KG1 (cell line): ENCODE measurements around the gene WNT2B.

Experiments
- DNase-seq: peaks from one replicate; lab custom pipeline; 2025; lab: John Stamatoyannopoulos, UW

The WNT2B gene

DNA sequence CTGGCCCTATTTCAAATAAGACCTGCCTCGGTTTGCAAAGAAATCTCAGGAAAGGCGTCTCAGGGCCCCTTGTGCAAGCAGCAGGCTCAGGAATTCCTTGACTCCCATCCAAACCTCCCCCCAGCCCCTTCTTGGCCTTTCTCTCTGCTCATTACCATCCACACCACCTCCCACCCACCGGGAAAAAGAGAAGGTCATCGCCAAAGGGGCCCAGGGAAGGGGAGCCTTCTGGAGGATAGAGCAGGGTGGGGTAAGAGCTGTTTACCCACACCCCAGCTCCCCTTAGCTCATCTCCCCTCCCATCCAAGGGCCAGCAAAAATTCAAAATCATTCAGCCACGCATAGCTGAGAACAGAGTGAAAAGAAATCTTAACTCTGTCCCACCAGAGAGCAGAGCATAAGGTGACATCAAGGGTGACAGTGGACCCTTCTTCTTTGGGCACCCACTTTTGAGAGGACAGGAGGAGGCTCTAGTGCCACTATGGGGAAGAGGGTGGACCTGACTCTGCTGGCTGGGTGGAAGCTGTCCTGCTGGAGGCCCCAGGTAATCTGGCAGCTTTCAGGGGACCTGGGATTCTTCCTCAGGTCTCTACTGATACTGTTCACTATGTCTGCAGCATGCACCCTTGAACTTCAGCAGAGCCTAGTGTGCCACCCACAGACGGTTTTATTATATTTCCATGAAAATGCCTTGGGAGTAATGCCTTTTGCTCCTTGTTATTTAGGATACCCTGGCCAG lies 3.9 kb upstream of the WNT2B start:
- DNase-seq: no peak

DNA sequence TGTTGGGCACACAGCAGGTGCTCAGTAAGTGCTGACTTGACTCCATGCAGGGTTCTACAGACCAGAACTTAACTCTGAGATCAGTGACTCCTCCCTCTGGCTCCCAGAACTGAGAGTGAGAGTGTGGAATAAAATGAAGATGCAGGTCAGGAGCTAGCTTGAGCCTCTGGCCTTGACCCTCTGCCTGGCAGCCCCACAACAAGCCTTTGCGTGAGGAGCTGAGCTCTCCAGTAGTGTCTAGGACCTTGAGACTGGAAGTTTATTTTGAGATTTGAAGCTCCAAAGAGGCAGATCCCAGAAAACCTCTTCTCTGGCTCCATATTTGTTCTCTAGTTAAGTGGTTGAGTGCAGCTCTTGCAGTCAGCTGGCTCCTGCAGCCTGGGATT lies 3.4 kb upstream of the WNT2B start:
- no peak for DNase-seq

DNA sequence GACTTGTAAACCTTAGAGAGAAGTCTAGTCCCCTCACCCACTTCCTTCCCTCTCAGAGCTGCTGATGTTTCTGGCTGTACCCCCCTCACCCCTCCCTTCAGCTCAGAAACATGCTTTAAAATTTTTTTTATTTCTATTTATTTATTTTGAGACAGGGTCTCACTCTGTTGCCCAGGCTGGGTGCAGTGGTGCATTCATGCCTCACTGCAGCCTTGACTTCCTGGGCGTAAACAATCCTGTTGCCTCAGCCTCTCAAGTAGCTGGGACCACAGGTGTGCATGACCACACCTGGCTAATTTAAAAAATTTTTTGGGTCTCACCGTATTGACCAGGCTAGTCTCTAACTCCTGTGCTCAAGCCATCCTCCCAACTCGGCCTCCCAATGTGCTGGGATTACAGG lies 2.9 kb upstream of the WNT2B start:
- DNase-seq: no peak

DNA sequence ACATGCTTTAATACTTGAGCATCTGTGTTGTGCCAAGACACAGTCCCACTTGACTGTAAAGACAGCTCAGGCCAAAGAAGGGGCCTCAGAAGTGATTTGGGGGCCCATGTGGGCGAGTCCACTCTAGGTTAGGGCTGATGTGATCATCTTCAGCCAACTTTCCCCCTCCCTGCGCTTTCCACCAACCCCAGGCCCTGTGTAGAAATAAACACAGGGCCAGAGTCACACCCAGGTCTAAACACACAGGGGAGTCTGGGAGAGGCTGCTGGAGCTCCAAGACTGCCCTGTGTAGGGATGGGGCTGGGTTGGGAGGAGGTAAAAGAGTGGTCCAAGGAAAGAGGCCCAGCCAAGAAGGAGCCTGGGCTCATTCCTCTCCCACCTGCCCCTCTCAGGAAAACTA lies 2.5 kb upstream of the WNT2B start:
- DNase-seq: no peak

DNA sequence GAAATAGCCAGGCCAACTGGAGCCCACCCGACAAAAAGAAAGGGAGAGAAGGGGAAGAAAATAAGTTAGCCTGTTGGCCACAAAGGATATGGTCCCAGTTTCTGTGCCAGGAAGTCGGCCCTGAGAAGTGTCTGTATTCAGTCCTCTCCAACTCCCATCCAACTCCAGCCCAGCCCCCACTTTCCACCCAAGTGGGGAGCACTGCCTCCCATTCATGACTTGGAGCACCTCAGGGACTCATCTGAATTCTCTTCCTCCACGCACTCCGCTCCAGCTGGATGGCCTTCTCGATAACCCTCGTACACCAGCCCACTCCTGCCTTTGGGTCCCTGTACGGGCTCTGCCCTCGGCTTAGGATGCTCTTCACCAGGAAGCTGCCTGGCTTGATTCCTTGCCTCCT lies 2.0 kb upstream of the WNT2B start:
- DNase-seq: no peak

DNA sequence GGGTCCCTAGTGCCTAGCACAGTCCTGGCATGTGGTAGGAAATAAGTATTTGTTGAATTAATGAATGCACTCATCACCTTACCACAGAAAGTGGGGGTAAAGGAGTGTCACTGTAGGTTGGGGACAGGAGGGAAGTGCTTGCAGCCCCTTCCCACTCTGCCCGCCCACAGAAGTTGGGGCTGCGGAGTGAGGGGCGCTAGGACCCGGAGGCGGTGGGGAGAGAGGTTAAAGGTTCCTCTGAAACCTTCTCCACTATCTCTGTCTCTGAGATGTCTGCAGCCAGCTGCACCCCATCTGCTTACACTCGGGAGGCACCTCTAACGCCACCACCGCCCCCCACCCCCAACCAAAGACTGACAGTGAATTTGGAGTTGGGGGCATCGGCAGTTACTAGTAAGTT lies 1.4 kb upstream of the WNT2B start:
- no peak for DNase-seq

DNA sequence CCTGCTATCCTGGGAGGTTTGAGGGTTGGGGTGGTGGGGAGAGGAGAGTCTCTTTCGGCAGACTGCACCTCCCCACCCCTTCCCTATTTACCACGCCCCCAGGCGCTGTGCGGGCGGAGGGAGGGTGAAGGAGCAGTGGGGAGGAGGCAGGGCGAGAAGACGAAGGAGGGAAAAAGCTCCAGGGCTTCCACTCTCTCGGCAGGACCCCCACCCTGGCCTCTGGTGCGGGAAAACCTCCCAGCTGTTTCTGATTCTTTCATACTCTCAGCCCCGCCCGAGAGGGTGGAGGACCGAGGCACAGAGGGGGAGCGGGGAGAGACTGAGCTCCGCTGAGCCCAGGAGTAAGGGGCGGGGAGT lies 866 bp upstream of the WNT2B start:
- no peak for DNase-seq

DNA sequence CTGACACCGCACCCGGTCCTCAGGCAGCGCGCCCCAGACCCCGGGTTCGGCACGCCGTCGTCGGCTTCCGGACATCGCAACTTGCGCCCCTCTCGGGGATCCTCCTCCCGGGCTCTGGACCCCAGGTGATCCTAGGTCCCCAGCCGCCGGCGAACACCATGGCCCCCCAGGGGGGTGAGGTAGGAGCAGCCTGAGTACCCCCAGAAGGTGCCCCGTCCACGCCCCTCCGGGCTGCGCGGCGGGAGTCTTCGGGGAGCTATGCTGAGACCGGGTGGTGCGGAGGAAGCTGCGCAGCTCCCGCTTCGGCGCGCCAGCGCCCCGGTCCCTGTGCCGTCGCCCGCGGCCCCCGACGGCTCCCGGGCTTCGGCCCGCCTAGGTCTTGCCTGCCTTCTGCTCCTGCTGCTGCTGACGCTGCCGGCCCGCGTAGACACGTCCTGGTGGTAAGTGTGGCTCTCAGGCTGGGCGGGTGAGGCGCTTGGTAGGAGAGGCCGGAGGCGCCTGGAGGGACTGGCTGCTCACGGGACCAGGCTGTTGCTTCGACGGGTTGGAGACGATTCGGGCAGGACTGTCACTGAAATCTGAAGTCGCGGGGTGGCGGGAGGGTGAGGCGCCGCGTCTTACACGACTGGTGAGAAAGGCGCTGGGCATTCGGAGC lies 367 bp downstream of the WNT2B start:
- DNase-seq: no peak

DNA sequence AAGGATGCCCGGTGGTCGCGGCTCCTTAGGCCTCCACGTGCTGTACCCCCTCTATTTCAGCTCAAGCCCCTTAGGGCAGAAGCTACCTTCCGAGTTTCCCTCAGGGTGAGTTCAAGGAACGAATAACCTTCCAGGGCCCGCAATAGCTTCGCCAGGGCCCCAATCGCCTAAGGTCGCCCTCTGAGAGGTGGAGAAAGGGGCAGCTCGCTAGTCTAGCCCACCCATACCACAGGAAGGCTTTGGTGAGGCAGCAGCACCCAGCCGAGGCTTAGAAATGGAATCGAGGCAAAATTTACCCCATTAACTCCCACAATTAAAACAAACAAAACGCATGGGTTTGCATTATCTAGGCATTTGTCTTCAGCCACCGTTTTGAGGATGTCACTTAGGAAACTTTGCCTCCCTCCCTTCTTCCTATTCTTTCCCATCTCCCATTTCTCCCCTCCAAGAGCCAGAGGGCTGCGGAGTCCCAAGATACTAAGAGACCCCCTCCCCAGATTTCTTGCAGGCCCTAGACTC lies 954 bp downstream of the WNT2B start:
- no peak for DNase-seq

DNA sequence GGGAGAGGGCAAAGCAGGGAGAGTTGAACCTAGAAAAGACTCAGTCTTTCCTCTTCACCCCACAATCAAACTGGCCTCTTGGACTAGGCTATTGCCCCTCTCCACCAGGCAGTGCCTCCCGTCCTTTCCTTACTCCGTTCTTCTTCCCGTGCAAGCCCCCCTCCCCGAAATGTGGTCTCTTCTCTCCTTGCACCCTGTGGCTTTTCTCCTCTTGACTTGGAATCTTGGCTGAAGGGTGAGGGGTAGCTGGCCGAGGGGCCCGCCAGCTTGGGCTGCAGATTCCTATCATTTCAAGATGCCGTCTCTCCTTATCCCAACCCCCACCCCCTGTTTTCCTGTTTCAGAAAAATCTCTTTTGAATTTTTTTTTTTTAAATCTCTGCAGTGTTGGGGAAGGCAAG lies 1.6 kb downstream of the WNT2B start:
- DNase-seq: no peak

DNA sequence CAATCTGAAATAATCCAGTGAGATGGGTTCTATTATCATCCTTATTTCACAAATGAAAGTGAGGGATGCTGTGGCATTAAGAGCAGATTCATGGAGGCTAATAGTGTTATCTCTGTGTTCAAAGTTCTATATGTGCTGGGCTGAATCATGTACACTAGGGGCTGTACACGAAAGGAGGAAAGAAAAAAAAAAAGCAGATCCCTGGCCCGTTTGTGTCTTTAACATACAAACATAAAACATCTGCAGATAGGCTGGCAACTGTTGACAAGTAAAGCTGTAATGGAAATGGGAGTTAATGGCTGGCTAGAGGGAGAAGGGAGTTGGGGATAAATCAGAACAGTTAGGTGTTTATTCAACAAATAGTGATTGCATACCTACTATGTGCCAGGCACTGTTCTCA lies 3.1 kb downstream of the WNT2B start:
- DNase-seq: no peak

DNA sequence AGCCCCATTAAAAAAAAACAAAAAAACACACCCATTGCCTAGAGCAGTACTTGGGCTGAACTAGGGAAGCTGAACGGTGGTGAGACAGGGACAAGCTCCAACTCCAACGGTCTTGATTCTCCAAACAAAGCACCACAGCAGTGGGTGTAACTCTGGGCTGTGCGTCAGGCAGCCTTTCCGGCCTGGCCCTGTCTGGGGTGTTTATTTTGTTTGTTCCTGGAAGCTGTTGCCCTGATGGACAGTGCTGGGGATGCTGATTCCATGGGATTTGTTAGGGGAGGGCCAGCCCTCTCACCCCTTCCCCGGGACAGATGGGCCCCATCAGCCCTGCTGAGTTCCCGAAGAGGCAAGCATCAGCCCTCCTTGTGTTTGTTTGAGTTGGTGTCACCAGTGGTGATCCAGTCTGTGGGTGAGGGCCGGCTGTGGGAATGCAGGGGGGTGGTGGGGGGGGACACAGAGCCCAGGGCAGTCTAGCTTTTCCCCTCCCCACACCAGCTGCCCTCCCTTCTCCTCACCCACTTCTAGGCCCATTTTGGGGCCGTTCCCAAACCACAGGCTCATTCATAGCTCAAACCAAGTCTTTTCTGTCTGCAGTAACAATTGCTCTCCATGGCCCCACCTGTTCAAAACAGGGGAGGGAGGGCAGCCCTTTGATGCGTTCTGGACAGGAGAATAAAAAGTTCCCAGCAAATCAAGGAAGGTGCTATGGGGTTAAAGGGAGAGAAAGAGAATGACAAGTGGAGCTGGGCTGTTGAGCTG lies 4.5 kb downstream of the WNT2B start:
- DNase-seq: no peak

DNA sequence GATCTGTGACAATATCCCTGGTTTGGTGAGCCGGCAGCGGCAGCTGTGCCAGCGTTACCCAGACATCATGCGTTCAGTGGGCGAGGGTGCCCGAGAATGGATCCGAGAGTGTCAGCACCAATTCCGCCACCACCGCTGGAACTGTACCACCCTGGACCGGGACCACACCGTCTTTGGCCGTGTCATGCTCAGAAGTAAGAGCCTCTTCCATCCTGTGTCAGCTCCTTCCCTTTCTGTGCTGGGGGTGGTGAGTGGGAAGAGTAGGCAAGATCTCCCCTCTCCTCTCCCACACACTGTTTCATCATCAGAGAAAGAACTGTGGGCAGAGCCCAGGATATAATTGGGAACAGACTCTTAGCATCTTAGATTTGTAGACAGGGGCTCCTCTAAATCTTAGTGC lies 6.1 kb downstream of the WNT2B start:
- DNase-seq: no peak

DNA sequence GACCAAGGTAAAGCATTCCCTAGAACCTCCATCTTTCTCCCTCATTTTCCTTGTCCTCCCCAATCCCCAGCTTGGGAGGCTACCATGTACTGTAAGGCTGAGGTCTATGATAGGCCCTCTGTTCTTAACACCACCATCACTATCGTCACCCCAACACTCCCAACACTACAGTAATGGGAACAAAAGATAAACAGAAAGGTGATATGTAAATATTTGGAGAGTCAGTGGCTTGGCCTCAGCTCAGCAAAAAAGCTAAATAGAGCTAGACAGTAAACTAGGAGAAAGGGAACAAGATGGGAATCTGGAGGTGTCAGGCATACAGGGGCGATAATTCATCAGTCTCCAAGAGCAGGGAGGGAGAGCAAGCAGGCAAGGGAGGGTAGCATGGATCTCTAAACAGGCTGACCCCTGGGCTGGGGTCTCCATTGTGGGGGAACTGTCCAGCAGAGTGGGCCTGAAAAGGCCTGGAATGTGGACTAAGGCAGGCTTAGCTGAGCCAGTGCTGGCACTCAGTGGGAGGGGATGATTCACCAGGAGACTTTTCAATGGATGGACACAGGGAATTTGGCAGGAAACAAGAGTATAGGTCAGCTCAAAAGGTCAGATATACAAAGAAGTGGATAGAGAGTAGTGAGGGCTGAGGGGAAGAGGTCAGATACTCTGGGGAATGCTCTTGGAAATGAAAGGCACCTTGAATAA lies 6.7 kb downstream of the WNT2B start:
- no peak for DNase-seq

DNA sequence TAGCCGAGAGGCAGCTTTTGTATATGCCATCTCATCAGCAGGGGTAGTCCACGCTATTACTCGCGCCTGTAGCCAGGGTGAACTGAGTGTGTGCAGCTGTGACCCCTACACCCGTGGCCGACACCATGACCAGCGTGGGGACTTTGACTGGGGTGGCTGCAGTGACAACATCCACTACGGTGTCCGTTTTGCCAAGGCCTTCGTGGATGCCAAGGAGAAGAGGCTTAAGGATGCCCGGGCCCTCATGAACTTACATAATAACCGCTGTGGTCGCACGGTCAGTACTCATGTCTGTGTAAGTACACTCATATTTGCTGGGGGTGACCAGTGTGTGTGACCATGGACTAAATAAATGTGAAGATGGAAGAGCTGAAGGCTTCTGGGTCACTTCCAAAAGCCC lies 7.4 kb downstream of the WNT2B start:
- DNase-seq: no peak

DNA sequence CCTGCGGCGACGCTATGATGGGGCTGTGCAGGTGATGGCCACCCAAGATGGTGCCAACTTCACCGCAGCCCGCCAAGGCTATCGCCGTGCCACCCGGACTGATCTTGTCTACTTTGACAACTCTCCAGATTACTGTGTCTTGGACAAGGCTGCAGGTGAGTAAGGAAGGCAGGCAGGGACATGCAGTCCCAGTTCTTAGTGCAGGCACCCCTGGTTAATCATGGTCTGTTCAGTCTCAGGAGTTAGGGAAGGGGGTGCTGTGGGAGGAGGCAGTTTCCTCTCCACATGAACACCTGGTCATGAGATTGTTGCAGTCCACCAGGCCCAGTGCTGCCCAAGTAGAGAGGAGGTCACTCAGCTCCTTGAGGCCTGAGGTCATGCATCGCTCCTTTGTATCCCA lies 8.5 kb downstream of the WNT2B start:
- no peak for DNase-seq

DNA sequence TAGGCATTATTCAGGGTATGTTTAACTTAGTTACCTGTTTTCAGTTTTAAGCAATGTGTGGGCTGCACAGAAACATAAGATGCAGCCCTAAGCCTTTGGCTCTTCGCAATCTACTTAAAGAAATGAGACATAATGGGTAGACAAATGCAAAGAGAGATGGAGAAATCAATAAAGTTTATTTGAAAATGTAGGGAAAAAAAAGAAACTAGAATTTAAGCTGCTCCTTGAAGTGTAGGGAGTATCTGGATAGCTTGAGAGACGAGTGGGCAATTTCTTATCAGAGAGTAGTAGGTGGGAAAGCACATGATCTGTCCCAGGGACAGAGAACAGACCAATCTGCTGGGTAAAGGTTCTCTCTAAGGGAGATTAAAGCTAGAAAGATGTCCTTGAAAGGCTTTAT lies 8.9 kb downstream of the WNT2B start:
- no peak for DNase-seq

DNA sequence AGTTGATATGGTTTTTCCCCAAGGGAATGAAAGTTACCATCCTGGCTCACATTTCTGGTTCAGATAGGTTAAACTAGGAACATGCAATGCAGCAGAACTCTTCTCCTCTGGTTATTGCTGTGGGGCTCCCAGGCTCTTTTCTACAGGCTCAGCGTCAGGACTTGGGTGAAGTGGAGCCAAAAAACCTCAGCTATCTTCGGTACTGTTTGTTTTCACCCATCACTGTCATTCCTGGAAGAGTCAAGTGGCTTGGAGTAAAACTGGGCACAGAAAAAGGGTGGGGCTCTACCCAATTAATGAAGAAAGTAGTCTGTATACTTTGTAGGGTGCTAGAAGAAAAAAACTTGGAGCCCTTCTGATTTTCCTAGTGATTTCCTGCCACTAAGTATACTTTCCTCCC lies 9.4 kb downstream of the WNT2B start:
- no peak for DNase-seq

DNA sequence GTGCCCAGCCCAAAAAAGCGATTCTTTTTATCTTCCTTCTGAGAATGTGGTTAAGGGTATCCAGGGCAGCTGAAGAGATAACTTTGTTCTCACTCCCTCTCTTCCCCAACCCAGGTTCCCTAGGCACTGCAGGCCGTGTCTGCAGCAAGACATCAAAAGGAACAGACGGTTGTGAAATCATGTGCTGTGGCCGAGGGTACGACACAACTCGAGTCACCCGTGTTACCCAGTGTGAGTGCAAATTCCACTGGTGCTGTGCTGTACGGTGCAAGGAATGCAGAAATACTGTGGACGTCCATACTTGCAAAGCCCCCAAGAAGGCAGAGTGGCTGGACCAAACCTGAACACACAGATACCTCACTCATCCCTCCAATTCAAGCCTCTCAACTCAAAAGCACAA lies 11.4 kb downstream of the WNT2B start:
- DNase-seq: no peak

DNA sequence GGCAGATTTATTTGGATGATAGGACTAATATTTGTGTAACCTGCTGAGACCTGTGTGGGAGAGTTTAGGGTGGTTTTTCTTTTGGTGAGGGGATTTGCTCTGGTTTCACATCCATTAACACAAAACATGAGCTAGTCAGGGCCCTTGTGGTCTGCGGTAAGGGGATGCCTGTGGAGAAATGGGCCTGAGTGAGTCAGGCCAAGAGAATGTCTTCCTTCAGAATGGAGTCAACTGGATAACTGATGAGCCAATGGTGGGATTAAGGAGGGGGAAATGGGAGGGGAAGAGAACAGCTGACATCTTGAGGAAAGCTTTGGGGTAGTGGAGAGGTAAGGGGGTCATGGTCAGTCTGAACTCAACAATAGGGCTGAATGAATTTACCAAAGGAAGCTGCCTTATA lies 13.9 kb downstream of the WNT2B start:
- DNase-seq: no peak

DNA sequence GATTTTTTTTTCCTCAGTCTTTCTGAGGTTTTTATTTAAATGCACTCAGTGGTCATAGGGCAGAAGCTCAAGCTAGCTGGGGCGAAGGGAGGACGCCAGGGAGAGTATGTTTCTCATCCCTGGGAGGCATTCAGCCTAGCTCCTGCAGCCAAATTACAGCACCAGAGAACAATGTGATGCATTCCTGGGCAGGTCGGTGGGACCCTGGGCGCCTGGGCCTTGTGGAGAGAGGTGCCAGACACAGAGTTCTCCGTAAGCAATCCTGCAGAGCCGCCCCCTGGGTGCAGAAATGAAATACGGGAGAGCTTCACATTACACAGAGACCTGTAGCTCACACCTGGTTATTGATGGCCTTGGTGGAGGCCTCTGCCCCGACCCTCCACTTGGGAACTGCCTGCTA lies 15.5 kb downstream of the WNT2B start:
- no peak for DNase-seq

DNA sequence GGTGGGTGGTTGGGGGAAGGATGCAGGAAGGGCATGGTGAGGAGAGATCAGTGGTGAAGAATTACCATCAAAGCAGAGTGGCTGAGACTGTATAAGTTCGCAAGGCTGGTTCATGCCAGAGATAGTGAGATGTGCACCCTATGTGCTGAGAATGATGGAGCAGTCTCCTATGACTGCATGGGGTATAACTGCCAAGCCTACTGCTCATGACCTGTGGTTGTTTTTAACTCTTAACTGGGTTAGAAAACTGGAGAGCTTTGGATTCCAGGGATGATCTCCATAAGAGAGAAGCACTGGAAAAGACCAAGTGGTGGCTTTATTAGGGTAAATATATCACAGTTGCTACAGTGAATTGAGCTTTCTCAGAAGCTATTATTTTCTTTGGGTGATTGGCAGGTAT lies 16.2 kb downstream of the WNT2B start:
- DNase-seq: no peak
